GM12865 (cell line): Measurements from ENCODE around the gene MYL5.
A peak's percentile ranks its signal among the peaks of the same experiment; 100 is the strongest.

Experiments
- DNase-seq: peaks from one replicate; pipeline ENCODE4 v3.0.0; 2010; ENCODE audit warnings: low read depth
- H3K4me3 ChIP-seq: 2 replicates; pipeline ENCODE4 v1.5.1; 2011; ENCODE audit warnings: mild to moderate bottlenecking, low read depth, low read length, control low read depth
- CTCF ChIP-seq: IDR thresholded peaks from 2 replicates; pipeline ENCODE4 v1.5.1; 2011; ENCODE audit warnings: low read length, control low read depth, low read depth, inconsistent platforms; ENCODE audit not compliant: insufficient read depth; ENCODE audit errors: missing control alignments

Gene MYL5

GRCh38 chr4:686413-687040 is 12.2 kb downstream of the MYL5 start:
- no peak overlapping the region for H3K4me3 ChIP-seq
- no peak for DNase-seq

GRCh38 chr4:687048-687970 is 13.0 kb downstream of the MYL5 start:
- no peak overlapping the region for H3K4me3 ChIP-seq
- DNase-seq, result no peak
- TF ChIP-seq CTCF, result no peak

More at GRCh38 chr4:686413-687040, 12.2 kb downstream of the MYL5 start:
- TF ChIP-seq CTCF, result no peak

GRCh38 chr4:687971-688853 is 13.9 kb downstream of the MYL5 start:
- no peak for DNase-seq
- H3K4me3 ChIP-seq, result no peak overlapping the region
- no peak for TF ChIP-seq CTCF

- DNase-seq, result no peak
- H3K4me3 ChIP-seq, result no peak within 1 kb of the TSS
- TF ChIP-seq CTCF, result no peak
These were observed 14.7 kb downstream of the MYL5 start, which contains the start of gene SLC49A3 for GRCh38 chr4:688854-689681. Gene SLC49A3, minus strand, starts transcription at chr4:689151. Its CDS starts 24 bp downstream, at chr4:689127.

- peak; percentile 31 for DNase-seq
- H3K4me3 ChIP-seq, result no peak overlapping the region
These were observed 15.4 kb downstream of the MYL5 start for GRCh38 chr4:689723-690122.

More at GRCh38 chr4:689723-690122, 15.4 kb downstream of the MYL5 start:
- TF ChIP-seq CTCF, result no peak
